HG03103 (cell line): ENCODE data around the gene SHOX.
"Not testable (repeated sequence)": the region's sequence is repeated elsewhere in the genome, so short reads cannot be mapped to it uniquely, and the experiment has no call there.

Experiments
- ATAC-seq: cut with Tn5 transposase; IDR thresholded peaks from one replicate; pipeline ENCODE4 v1.9.1; 2021; ENCODE audit warnings: low read depth; ENCODE audit not compliant: unreplicated experiment

Gene SHOX

DNA sequence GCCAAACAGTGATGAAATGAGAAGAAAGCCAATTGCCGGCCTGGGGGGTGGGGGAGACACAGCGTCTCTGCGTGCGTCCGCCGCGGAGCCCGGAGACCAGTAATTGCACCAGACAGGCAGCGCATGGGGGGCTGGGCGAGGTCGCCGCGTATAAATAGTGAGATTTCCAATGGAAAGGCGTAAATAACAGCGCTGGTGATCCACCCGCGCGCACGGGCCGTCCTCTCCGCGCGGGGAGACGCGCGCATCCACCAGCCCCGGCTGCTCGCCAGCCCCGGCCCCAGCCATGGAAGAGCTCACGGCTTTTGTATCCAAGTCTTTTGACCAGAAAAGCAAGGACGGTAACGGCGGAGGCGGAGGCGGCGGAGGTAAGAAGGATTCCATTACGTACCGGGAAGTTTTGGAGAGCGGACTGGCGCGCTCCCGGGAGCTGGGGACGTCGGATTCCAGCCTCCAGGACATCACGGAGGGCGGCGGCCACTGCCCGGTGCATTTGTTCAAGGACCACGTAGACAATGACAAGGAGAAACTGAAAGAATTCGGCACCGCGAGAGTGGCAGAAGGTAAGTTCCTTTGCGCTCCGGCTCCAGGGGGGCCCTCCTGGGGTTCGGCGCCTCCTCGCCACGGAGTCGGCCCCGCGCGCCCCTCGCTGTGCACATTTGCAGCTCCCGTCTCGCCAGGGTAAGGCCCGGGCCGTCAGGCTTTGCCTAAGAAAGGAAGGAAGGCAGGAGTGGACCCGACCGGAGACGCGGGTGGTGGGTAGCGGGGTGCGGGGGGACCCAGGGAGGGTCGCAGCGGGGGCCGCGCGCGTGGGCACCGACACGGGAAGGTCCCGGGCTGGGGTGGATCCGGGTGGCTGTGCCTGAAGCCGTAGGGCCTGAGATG lies at the start of gene SHOX:
Gene SHOX (plus strand): TSS at position 180 of the 885 bp plus-strand sequence. CDS start 107 bp downstream, at position 287.
- no peak for ATAC-seq

GRCh38 chrX:581066-581465 lies 49.5 kb upstream of the SHOX start:
- ATAC-seq, result no peak

DNA sequence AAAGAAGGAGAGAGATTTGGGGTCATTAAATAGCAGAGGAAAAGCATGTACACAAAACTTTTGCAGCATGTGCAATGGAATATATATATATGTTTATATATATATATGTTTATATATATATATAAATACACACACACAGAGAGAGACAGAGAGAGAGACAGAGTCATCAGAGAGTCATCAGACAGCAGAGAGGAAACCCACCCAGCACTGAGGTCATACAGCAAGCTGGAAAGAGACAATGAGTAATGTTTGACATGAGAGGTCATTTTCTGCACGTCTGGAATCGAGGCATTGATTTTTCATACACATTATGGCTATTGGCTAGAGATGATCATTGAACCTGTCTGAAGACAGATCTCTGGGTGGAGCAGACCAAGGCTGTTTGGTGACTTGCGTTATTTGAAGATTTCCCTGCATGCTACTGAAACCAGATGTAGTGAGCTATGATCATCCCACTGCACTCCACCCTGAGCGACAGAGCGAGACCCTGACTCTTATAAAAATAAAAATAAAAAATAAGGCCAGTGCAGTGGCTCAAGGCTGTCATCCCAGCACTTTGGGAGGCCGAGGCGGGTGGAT lies 48.8 kb upstream of the SHOX start:
- no peak for ATAC-seq

DNA sequence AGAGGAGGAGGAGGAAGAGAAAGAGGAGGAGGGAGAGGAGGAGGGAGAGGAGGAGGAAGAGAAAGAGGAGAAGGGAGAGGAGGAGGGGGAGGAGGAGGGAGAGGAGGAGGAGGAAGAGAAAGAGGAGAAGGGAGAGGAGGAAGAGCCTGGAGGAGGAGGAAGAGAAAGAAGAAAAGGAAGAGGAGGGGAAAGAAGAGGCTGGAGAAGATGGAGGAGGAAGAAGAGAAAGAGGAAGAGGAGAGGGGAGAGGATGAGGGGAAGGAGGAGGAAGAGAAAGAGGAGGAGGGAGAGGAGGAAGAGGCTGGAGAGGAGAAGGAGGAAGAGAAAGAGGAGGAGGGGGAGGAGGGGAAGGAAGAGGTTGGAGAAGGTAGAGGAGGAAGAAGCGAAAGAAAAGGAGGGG lies 46.0 kb upstream of the SHOX start:
- no peak for ATAC-seq

DNA sequence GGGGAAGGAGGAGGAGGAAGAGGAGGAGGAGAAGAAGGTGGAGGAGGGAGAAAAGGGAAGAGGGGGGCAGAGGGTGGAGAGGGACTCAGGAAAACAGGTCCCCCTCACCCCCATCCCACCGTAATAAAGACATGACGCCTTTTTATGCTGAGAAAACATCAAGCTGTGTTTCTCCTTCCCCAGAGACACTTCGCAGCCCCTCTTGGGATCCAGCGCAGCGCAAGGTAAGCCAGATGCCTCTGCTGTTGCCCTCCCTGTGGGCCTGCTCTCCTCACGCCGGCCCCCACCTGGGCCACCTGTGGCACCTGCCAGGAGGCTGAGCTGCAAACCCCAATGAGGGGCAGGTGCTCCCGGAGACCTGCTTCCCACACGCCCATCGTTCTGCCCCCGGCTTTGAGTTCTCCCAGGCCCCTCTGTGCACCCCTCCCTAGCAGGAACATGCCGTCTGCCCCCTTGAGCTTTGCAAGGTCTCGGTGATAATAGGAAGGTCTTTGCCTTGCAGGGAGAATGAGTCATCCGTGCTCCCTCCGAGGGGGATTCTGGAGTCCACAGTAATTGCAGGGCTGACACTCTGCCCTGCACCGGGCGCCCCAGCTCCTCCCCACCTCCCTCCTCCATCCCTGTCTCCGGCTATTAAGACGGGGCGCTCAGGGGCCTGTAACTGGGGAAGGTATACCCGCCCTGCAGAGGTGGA lies 45.3 kb upstream of the SHOX start:
- no peak for ATAC-seq

DNA sequence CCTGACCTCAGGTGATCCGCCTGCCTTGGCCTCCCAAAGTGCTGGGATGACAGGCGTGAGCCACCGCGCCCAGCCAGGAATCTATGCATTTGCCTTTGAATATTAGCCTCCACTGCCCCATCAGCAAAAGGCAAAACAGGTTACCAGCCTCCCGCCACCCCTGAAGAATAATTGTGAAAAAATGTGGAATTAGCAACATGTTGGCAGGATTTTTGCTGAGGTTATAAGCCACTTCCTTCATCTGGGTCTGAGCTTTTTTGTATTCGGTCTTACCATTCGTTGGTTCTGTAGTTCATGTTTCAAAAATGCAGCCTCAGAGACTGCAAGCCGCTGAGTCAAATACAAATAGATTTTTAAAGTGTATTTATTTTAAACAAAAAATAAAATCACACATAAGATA lies 44.2 kb upstream of the SHOX start:
- ATAC-seq, result no peak

- ATAC-seq, result not testable (repeated sequence)
These were observed 41.3 kb upstream of the SHOX start for GRCh38 chrX:589261-589660.

- no peak for ATAC-seq
These were observed 39.7 kb upstream of the SHOX start for GRCh38 chrX:590693-591404.

DNA sequence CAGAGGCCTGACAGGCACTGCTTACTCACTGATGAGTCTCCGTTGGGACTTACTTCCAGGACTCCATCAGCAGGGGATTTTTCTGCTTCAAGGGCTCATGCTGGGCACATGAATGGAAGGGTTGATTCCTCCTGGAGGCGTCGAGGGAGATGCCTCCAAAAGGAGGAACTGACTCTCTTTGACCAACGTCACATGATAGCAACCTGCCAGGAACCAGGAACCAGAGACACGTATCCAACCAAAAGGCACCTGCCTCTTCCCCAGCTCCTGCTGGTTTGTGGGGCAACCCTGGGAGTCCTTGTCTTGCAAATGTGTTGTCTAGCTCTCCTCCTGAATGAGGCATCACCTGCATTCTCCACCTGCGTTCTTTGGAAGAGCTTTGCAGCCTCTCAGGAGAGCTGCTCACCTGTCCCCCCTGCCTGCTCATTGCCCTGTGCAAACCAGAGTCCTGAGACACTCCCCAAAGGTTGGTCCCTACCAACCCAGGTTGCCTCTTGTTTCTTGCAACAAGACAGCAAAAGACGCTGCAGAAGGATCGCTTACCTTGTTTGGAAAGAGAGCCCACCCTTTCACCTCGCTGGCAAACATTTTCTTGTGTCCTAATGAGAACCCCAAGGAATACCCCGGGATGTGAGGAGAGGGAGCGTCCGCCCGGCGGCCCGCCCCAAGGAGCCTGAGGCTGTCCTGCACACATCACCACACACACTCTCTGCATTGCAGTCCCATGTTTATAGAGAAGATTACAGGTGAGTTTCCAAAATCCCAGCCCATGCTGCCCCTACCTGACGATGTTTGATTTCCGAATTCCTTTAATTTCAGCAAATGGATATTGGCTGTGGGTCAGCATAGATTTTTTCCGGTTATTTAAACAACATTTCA lies 30.5 kb upstream of the SHOX start:
- ATAC-seq, result no peak

- ATAC-seq, result not testable (repeated sequence)
These were observed 27.6 kb upstream of the SHOX start for GRCh38 chrX:603029-603428.

GRCh38 chrX:604616-605015 lies 26.0 kb upstream of the SHOX start:
- ATAC-seq, result not testable (repeated sequence)

DNA sequence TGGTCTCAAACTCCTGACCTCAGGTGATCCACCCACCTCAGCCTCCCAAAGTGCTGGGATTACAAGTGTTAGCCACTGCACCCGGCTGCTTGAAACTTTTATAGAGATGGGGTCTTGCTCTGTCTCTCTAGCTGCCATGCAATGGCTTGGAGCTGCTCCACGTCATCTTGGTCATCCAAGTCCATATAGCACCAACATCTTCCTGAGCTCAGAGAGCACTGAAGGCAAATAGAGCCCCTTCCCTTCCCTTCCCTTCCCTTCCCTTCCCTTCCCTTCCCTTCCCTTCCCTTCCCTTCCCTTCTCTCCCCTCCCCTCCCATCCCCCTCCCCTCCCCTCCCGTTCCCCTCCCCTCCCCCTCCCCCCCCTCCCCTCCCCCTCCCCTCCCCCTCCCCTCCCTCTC lies 22.5 kb upstream of the SHOX start:
- not testable (repeated sequence) for ATAC-seq

GRCh38 chrX:614136-614535 lies 16.5 kb upstream of the SHOX start:
- ATAC-seq, result no peak

- no peak for ATAC-seq
These were observed 13.2 kb upstream of the SHOX start for GRCh38 chrX:617401-617800.

DNA sequence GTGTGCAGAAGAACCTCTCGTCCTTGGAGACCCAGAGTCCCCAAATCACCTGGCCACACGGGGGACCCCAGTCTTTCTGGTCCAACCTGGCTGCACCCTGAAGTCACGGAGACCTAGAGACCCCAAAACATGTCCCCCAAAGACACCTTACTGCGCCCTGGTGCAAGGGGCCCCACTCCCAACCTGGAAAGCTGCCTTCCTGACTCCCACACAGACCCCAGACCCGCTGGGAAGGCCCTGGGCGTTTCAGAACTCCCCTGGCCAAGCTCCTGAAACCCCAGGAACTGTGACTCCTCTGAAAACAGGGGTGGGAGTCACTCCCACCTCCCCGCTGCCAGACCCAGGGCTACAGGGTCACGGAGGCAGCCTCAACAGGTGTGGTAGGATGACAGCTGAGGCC lies 12.7 kb upstream of the SHOX start:
- no peak for ATAC-seq

DNA sequence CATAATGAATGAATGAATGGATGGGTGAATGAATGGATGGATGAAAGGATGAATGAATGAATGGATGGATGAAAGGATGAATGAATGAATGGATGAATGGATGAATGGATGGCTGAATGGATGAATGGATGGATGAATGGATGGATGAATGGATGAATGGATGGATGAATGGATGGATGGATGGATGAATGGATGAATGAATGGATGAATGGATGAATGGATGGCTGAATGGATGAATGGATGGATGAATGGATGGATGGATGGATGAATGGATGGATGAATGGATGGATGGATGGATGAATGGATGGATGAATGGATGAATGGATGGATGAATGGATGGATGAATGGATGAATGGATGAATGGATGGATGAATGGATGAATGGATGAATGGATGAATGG lies 12.3 kb upstream of the SHOX start:
- ATAC-seq, result not testable (repeated sequence)

DNA sequence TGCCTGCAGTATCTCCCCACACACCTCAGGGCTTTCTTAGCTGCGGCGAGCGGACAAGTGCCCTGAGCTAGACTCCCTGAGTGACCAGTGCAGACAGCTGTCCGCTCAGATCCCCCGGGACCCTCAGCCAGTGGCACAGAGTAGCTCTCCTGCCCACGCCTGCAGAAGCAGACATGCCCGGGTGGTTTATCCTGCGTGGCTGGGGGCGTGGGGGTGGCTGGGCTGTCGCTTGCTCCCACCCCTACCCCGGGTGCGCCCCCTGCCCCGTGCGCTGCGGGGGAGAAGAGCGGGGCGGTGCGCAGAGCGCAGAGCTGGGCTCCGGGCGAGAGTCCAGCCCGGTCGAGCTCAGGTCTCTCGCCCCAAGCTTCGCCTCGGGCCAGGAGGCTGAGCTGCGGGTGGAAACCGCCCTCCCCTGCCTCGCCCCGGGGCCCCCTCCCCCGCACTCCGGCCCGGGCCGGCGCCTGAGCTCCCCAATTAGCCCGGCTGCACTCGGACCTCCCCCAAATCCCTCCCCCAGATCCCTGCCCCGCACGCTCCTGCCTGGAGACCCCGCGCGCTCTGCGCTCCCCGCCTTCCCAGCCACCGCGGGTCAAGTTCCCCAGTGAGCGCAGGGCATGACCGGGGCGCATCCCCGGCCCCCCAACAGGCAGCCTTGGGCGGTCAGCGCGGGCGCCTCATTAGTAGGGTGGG lies 11.7 kb upstream of the SHOX start:
- no peak for ATAC-seq

- no peak for ATAC-seq
These were observed 11.2 kb upstream of the SHOX start for GRCh38 chrX:619451-619811.

DNA sequence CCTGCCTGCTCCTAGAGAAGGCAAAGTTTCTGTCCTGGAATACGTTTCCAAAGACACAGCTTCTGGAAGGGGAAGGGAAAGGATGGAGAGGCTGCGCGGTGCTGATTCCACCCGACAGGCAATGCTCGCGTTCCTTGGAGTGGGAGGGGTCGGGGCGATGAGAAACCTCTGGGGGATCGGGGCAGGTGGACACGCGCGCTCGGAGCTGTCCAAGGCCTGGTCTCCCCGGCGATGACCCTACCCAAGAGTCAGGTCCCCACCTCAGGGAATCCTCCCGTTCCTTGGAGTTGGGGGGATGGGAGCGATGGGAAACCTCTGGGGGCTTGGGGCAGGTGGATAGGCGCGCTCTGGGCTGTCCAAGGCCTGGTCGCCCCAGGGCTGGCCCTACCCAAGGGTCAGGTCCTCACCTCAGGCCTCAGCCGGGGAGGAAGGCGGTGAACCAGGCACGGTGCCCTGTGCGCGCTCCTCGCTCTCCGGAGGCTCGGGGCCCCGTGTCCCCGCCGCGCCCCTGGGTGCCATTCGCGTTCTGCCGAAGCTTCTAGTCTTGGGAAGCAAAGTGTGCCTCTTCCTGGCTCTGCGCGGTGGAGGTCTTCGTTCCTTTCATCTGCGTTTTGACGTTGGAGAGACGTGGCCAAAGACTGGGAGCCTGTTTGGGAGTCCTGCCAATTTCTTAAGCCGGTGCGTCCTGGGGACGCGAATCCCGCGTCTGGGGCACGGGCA lies 10.6 kb upstream of the SHOX start:
- ATAC-seq, result no peak
